HepG2 (cell line): Measurements from ENCODE around the gene ZNF574.

Experiments used
- HIVEP1 ChIP-seq: sonication (generic); formaldehyde crosslinking; IDR thresholded peaks from 2 replicates; pipeline ENCODE4 v1.4.0; 2020; ENCODE audit warnings: mild to moderate bottlenecking, missing genetic modification reagents
- POLR2A ChIP-seq, 2 experiments: IDR thresholded peaks; 2 replicates each; pipeline ENCODE4 v1.6.1; 2011; ENCODE audit warnings: low read depth in 2 of 2, low read length in 2 of 2, mild to moderate bottlenecking in 1 of 2, moderate library complexity in 1 of 2; ENCODE audit not compliant: insufficient read depth in 1 of 2
- ZBTB21 ChIP-seq: sonication (generic); formaldehyde crosslinking; IDR thresholded peaks from 2 replicates; pipeline ENCODE4 v1.4.0; 2020; ENCODE audit warnings: missing genetic modification reagents

GRCh38 chr19:42093926-42094325 lies 18.0 kb downstream of the ZNF574 start:
- TF ChIP-seq HIVEP1, result no peak
- TF ChIP-seq POLR2A (IDR thresholded peaks at IDR 0.05; ENCODE audit: insufficient read depth in 1 of 2, low read depth in 2 of 2, low read length in 2 of 2), result no peak
- TF ChIP-seq ZBTB21 (CRISPR knock-in tag), result no peak
